HG03558 (cell line): ENCODE data around the gene MALL.
"Not testable (repeated sequence)": the region's sequence is repeated elsewhere in the genome, so short reads cannot be mapped to it uniquely, and the experiment has no call there.

ENCODE experiments used
- ATAC-seq: cut with Tn5 transposase; IDR thresholded peaks from one replicate; pipeline ENCODE4 v1.9.1; 2021; ENCODE audit warnings: moderate number of reproducible peaks; ENCODE audit not compliant: unreplicated experiment; ENCODE audit errors: extremely low read depth

The MALL gene

DNA sequence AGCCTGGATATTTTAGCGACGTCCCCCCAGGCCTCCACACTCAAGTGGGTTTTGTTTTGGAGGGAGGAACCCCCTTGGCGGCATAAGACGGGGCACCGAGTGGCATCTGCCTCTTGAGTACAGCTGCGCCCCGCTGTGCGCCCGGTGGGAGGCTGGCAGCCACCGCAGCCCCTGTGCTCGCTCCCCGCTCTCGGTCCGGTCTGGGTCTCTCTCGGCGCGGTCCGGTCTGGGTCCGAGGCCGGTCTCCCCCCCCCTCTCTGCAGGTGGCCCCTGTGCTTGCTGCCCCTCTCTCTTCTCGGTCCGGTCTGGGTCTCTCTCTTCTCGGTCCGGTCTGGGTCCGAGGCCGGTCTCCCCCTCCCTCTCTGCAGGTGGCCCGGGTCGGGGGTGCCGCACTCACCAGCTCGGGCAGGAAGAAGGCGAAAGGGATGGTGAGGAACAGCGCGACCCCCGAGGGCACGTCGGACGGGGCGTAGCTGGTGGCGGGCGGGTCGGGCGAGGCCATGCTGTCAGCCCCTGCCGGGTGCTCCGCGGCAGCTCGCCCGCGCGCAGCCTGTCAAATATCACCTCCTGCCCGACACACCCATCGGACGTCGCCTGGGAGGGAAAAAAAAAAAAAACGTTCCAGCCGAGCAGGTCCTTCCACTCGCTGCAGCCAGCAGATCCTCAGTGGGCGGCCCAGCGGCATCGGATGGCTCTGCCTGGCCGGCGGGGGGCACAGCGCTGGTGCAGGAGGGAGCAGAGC is at the start of gene MALL:
Gene MALL (minus strand): TSS at position 532 of the 742 bp plus-strand sequence. CDS start 30 bp downstream, at position 502.
- no peak for ATAC-seq

DNA sequence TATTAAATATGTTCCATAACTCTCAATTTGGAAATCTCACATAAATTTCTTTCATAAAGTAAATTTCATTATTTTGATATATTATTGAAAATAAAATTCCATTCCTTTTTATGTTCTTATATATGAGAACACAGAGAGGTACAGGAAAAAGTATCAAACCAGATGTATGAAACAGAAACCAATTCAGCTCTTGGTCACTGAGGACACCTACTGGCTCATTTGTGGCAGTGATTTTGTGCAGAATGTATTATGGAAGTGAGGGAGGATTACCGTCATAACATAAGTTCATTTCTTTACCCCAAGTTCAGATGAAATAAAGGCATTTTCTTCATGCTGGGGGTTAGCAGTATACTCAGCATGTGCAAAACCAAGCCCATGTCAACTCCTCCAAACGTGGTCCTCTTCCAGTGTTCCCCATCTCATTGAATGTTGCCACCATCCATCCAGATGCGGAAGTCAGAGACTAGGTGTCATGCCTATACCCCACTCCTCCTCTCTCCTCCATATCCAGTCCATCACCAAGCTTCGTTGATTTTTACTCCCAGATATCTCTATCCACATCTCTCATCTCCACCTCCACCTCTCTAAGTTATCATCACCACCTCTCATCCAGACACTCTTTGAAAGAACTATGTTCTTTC is 41.7 kb upstream of the MALL start:
- no peak for ATAC-seq

DNA sequence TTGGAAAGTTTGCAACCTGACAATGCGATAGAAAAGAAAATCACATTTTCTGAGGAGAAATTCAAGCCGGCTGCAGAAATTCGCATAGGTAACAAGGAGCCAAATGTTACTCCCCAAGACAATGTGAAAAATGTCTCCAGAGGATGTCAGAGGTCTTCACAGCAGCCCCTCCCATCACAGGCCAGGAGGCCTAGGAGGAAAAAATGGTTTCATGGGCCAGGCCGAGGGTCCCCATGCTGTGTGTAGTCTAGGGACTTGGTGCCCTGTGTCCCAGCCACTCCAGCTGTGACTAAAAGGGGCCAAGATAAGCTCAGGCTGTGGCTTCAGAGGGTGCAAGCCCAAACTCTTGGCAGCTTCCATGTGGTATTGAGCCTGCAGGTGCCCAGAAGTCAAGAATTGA is 39.2 kb upstream of the MALL start:
- not testable (repeated sequence) for ATAC-seq

DNA sequence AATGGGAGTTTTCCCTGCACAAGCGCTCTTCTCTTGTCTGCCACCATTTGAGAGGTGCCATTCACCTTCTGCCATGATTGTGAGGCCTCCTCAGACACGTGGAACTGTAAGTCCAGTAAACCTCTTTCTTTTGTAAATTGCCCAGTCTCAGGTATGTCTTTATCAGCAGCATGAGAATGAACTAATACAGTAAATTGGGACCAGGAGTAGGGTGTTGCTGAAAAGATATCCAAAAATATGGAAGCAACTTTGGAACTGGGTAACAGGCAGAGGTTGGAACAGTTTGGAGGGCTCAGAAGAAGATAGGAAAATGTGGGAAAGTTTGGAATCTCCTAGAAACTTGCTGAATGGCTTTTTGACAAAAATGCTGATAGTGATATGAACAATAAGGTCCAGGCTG is 38.6 kb upstream of the MALL start:
- ATAC-seq = not testable (repeated sequence)

DNA sequence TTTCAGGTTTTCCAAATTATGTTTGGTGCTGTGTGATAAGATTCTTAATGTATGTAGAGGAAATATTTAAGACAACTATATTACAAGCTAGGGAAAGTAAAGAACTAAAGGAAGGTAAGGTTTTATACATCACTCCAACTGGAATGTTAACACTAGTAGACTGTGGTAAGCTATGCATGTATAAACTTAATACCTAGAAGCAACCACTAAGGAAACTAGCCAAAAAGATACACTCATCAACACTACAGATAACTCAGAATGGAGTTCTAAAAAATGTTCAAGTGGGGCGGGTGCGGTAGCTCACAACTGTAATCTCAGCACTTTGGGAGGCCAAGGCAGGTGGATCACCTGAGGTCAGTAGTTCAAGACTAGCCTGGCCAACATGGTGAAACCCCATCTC is 37.8 kb upstream of the MALL start:
- no peak for ATAC-seq

DNA sequence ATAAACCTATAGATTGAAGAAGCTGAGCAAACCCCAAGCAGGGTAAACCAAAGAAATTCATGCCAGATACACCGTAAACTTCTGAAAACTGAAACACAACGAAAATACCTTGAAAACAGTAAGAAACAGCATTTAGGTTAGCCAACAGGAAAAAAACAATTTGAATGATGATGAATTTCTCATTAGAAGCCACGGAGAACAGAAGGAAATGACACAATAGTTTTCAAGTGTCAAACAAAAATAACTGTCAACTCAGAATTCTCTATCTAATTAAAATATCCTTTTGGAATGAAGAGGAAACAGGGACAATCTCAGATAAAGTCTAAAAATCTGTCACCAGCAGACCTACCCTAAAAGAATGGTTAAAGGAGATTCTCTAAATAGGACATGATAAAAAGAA is 37.3 kb upstream of the MALL start:
- ATAC-seq = no peak

DNA sequence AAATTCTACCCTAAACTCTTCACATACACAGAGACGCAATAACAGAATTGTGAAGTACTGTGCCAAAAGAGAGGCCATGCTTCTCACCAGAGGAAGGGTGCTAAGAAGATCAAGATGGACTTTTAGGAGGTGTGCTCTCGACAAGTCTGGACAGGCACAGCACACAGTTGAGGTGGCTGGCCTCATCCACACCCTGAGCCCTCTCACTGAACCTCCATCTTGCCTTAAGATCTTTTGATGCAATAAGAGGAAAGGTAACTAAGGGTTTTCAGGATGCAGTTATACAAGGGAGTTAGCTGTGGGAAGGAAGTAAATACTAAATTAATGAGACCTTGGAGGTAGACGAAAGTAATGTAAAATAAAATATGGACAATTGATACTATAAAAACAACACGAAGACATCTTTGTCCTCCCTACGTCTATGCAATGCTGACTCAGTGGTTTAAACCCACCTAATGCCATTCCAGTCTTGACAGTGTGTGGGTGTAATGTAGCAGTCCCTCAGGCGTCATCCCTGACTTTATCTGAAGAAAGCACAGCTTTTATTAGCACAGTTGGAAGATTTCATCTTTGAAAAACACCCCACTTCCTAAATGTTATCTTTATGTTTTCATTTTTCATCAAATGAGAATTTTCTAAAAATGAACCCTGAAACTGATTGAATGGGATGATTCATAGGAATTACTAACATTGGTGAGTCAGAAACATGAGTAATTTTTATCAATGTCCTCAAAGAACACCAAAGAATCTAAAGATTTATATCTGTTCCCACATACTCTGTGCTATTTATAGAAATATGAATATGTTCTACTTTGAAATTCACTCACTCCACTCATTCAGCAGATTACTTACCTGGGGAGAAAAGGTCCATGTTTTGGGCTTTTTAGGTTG is 34.0 kb upstream of the MALL start:
- ATAC-seq = no peak

DNA sequence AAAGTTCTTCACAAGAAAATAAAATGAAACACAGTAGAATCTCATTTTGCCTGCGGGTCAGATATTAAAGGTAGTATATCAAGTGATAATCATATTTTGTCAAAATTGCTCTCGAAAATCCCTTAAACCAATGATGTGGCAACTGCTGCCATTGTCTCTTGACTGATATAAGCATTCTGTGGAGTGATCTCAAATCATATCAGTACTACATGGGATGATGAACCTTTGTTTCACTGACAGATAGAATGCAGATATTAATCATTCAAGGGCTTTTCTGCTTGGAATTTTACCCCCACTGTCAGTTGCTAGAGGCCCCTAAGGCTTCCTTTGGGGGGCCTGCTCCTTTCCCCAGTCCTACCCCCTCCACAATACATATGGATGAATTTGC is 31.3 kb upstream of the MALL start:
- ATAC-seq = no peak

DNA sequence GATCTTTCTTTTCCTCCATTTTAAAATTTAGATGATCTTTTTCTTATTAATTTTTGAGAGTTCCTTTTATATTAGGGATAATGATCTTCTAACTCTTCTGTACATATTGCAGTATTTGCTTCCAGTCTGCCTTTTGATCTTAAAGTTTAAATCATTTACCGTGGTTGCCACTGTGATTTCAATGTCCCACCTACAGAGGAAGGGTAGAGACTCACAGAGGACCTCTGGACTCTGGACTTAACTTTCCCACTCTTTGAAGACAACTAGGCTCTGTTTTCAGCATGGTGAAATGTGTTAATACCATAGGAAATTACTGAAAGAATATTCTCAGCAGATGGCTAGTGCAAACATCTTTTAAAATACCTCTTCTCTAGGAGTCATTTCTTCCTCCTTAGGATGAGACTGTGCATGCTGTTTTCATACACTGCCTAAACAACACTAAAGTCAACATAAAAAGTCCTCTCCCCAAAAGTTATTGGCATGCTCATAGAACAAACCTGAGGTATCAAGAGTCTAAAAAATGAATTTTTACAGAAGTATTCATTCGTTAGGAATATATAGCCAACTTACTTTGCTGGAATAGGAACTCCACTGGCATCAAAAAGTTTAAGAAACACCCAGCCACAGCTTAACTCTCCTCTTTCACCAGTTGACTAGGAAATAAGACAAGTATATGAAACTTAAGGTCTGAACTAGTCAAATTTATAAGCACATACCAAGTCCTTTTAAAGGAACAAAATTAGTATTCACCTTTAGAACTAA is 30.7 kb upstream of the MALL start:
- ATAC-seq = no peak

DNA sequence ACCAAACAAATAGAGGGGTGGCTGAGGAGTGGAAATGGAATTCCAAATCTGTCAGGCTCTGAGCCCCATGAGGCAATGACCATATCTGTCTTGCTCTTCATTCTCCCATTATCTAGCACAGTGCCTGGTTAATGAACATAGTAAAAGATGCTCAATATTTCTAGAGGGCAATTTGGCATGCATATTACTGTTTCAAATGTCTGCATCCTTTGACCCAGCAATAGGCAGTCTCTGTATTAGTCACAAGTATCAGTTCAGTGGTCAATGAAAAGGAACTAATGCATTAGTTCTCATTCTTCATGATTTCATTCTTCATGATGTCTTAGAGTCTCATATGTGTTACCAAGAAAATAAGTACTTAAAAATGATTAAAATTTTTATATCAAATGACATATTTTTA is 28.4 kb upstream of the MALL start:
- peak; percentile 56 for ATAC-seq

DNA sequence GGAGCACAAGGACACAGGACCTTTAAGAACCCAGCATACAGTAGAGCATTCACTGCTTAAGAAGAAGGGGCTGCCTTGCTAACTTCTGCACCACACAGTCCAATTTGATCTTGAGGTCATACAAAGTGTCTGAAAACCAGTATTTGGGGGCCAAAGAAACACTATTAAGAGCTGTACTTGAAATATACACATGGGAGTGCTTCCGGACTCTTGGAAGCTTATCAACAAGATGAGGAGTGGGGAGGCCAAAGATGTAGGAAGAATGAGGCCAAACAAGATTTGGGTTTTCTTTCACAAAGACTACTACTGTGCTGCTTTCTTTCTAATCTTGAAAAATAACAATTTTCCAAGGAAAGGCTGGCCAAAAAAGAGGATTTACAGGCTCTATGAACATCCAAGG is 24.8 kb upstream of the MALL start:
- ATAC-seq = no peak

DNA sequence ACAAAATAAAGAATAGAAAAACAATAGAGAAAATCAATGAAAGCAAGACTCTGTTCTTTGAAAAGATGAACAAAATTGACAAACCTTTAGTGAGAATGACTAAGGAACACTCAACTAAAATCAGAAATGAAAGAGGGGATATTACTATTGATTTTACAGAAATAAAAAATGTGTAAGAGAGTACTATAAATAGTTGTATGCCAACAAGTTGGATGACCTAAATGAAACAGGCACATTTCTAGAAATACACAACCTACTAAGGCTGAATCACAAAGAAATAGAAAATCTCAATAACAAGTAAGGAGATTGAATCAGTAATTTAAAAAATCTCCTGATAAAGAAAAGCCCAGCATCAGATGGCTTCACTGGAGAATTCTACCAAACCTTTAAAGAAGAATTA is 18.4 kb upstream of the MALL start:
- ATAC-seq = no peak

DNA sequence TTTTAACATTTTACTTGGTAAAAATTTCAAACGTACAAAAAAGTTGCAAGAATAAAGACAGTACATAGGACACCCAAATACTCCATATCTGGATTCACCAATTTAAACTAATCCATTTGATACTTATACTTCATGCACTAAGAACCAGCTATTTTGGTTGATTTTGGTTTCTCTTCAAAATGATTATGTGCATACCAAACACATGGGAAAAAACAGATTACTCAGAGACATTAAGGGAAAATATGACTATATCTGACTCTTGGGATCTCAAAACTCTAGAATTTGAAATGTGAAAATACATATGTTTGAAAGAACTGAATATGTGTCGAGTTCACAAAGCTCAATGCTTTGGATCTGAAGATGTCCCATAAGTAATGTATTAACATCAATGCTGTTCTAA is 15.5 kb upstream of the MALL start:
- ATAC-seq = no peak

DNA sequence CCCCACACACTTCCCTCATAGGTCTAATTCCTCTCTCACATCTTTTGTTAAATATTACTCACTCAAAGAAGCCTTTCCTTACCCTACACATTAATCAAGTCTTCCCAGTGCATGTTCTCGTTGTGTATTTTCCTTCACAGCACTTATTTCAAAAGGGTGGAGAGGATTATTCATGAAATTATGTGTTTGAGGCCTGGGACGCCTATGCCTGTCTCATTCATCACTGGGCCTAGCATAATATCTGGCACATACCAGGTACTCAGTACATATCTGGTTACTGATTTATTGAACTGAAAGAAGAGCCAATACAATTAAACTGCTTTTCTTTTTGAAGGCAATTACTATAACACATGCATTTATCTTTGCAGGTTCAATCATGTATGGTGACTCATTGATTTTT is 15.1 kb upstream of the MALL start:
- no peak for ATAC-seq

DNA sequence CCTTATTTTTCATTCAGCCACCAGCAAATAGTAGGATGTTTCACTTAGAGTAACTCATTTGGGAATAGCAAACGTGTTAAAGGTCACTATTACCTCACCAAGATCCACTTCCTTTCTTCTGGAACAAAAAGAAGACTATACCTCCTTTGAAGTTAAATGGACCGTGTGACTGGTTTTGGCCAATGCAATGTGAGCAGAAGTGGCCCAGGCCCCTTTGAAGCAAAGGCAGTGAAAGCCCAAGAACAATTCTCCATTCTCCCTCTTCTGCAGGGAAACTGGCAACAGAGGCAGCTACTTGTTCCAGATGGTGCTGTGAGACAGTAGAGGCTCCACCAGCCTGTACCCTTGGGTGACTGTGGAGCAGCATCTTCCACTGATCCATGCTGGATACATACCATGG is 11.3 kb upstream of the MALL start:
- ATAC-seq = no peak

DNA sequence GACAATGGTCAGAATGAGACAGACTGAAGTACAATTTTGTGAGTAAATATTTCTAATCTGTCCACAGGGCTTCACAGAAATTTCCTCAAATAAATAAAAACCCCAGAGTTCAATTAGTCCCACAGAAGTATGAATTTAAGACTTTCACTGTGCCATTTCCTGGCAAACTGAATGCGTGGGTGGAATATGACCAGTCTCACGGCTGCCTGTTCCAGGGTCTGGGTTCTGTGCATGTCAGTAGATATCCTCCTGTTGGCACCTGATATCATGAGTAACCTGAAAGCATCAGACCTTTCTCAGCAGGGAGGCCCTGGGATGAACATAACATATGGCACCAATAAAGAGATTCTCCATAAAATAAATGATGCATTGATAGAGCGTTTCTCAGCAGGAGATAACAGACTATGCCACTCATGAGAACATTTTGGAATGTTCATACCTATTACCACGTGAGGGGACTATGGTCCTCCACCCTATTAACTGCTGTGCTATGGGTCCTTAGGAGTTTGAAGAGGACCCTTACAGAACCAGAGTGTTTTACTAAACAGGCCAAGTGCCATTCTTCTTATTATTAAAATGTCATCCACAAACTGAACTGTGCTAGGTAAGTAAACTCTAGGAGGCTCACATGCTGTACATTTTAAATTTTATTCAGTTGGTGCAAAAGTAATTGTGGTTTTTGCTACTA is 10.6 kb upstream of the MALL start:
- no peak for ATAC-seq

DNA sequence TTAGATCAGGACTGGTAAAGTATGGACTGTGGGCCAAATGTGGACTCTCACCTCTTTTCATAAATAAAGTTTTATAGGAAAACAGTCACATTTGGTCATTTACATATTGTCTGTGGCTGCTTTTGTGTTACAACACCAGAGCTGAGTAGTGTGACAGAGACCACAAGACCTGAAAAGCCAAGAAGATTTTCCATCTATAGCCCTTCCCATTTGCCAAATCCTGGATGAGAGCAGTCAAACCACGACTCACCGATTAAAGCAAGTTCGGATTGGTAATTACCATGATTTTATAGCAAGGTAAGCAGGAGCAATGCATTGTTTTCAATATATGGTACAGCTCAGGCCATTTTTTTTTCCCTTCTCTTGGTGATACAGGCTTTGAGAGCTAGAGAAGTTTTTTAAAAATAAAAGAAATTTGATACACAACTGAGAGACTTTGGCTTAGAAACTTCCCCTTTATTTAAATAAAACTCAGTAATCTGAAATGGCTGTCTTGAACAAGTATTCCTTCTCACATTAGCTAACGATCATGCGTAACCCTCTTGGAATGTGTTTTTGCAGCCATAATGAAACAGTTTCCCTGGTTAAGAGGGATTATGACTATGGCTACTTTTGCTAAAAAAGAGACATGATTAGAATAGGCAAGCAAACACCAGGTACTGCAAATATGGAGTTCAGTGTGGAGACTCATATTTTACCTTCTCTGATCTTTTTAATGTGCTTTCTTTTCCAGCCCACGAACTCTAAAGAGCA is 9.5 kb upstream of the MALL start:
- no peak for ATAC-seq

DNA sequence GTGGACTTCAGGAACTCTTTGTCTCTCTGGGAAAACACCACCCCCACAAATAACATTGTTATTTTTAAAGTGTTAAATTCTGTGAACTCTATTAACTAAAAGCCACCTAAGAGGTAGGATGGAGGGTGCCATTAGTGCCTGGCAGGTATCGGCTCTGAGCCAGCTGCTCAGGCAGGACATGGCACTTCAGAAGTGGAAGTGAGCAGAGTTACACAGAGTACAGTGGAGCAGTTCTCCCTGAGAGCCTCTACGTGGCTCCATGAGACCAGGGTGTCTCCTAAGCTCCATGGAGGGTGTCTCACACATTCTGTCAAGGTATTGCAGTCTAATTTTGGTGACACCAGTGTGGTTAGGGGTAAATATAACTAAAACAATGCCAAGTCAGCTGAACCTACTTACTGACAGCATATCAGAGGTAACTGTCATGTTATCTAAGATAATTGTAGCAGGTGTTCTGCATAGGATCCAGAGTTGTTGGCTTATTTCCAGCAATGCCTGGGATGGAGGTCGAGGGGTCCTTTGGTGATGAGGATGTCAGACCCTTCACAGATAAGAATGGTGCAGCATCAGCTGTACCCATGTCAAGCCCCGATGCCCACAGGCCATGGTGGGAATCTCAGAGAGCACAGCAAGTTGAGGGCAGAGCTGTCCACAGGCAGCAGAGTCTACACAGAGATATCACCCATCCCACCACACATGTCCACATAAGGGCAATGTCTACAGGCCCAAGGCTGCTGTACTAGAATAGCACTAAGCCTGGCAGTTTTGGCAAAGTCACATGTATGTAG is 8.6 kb upstream of the MALL start:
- no peak for ATAC-seq
